Mononuclear cell (primary cell): ENCODE measurements around the gene SLC22A1. TPM values are rescaled to one million over a fixed set of nuclear protein-coding genes. Genes with fewer than 3 reads are reported as not detected.
"Not testable (repeated sequence)": the region's sequence is repeated elsewhere in the genome, so short reads cannot be mapped to it uniquely, and the experiment has no call there.

Source experiments
- H3K27me3 ChIP-seq: 2 replicates; pipeline ENCODE4 v1.6.0; 2011; ENCODE audit warnings: low read length, control low read depth; ENCODE audit not compliant: insufficient read depth
- H3K4me1 ChIP-seq: 2 replicates; pipeline ENCODE4 v1.5.1; 2011; ENCODE audit warnings: mild to moderate bottlenecking, low read length, control low read depth; ENCODE audit not compliant: insufficient read depth
- H3K4me3 ChIP-seq: 2 replicates; pipeline ENCODE4 v1.5.1; 2011; ENCODE audit warnings: mild to moderate bottlenecking, low read length, moderate library complexity
- H3K9me3 ChIP-seq: 2 replicates; pipeline ENCODE4 v1.5.1; 2011; ENCODE audit warnings: low read depth, mild to moderate bottlenecking, control low read depth, low read length
- total RNA-seq: library from RNA; depleted of rRNA; stranded (reverse); fragments of >200 nt; gene quantifications from one replicate; pipeline ENCODE4 v1.2.3, GENCODE V29; 2012

Gene SLC22A1
- total RNA-seq, 1 donor = 0.21 TPM

DNA sequence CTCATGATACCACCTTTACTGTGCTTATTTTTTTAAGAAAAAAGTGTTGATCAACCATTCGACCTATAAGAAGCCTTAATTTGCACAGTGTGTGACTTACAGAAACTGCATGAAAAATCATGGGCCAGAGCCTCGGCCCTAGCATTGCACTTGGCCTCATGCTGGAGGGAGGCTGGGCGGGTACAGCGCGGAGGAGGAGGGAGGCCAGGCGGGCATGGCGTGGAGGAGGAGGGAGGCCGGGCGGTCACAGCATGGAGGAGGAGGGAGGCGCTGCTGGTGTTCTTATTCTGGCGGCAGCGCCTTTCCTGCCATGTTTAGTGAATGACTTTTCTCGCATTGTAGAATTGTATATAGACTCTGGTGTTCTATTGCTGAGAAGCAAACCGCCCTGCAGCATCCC lies 15.6 kb upstream of the SLC22A1 start:
- H3K27me3 ChIP-seq = no peaks in the 10 kb centered on the region
- no peak overlapping the region for H3K4me3 ChIP-seq
- no peaks in the 10 kb centered on the region for H3K9me3 ChIP-seq
- peaks cover 4% of the 10 kb centered on the region for H3K4me1 ChIP-seq

DNA sequence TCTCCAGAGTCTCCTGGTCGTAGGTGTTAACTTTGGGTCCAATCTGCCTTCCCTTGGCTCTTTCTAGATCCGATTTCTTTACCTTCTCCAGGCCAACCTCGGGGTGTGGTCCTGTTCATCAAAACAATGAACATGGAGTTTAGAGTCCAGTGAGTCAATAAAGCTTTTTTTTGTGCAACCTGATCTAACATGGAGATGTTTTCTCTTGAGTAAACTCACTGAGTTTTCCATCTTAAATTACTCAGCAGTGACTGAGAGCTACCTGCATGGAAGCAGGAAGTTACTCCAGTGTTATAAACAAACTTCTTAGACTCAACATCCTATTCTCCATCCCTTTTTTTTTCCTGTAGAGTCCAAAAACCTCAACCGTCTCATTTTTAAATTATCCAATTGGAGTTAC lies 14.9 kb upstream of the SLC22A1 start:
- Histone ChIP-seq H3K27me3 (no peaks in the 10 kb centered on the region), H3K9me3 (no peaks in the 10 kb centered on the region), H3K4me1 (no peaks in the 10 kb centered on the region), H3K4me3 (no peak overlapping the region)

DNA sequence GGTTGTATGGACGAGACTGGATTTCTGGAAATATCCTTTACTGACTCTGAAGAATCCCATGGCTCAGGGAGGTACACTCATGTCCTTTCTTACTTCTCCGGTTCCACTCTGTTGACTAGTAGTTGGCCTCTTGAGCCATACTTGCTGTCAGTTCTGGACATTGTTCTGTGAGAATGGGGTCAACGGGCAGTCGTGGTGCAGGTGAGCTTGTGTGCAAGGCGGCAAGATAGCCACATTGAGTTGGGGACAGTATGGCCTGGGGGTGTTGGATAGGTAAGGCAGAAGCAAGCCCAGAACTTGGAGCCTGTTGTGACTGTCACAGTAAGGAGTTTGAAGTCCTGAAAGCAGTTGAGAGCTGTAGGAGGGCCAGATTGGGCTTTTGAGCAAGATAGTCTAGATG lies 13.5 kb upstream of the SLC22A1 start:
- no peaks in the 10 kb centered on the region for H3K9me3 ChIP-seq
- H3K4me1 ChIP-seq = no peaks in the 10 kb centered on the region
- H3K27me3 ChIP-seq = no peaks in the 10 kb centered on the region
- no peak overlapping the region for H3K4me3 ChIP-seq

DNA sequence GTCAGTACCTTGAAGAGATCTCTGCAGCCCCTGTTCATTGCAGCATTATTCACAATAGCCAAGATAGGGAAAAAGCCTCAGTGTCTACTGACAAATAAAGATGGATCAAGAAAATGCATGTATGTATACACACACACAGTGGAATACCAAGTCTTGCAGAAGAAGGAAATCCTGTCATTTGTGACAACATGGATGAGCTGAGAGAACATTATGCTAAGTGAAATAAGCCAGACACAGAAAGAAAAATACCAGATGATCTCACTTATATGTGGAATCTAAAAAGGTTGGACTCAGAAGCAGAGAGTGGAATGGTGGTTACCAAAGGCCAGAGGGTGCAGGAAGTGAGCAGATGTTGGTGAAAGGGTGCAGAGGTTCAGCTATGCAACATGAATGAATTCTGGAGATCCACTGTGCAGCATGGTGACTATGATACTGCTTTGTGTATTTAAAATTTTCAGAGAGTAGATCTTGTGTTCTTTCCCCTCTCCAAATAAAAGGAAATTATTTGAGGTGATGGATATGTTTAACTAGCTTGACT lies 11.0 kb upstream of the SLC22A1 start:
- Histone ChIP-seq H3K4me3 (no peak overlapping the region), H3K9me3 (no peaks in the 10 kb centered on the region), H3K4me1 (no peaks in the 10 kb centered on the region), H3K27me3 (no peaks in the 10 kb centered on the region)

DNA sequence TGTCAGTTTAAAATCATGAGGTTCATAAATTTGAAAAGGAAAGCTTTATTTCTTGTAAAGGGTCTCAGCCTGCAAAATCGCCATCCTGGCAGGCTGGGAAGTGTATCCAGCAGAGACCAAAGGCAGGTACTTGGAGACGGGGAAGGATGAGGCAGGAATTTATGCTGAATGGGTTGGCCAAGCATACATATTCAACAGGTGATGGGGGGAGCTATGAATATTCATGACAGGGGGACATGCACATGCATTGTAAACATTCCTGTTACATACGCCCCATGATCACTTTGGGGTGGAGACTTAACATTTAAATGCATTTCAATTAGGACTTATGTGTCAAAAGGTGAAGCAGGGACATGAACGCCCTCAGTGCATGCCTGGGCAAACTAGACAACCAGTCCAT lies 9.8 kb upstream of the SLC22A1 start:
- Histone ChIP-seq H3K4me3 (no peak overlapping the region), H3K4me1 (no peaks in the 10 kb centered on the region), H3K27me3 (no peaks in the 10 kb centered on the region), H3K9me3 (no peaks in the 10 kb centered on the region)

DNA sequence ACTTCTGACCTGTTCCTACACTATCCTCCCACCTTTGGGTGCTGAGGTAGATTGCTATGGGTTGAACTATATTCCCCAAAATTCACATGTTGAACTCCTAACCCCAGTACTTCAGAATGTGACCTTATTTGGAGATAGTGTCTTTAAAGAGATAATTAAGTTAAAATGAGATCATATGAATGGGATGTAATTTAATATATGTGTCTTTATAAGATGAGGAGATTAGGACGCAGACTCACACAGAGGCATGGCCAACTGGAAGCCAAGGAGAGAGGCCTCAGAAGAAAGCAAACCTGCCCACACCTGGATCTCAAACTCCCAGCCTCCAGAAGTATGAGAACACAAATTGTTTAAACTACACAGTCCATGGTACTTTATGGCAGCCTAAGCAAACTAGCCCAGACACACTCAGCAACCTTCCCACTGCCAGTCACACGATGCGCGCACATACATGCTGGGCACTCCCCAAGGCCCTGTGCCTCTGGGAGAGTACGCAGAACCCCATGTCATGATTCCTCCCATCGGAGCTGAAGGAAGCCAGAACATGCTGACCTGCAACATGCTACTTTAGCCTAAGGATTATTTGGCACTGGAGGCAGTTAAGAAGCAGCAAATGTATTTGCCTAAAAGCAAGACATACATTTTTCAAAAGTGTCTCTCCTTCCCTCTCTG lies 8.9 kb upstream of the SLC22A1 start:
- Histone ChIP-seq H3K9me3 (no peaks in the 10 kb centered on the region), H3K4me3 (no peak overlapping the region), H3K4me1 (no peaks in the 10 kb centered on the region), H3K27me3 (no peaks in the 10 kb centered on the region)

DNA sequence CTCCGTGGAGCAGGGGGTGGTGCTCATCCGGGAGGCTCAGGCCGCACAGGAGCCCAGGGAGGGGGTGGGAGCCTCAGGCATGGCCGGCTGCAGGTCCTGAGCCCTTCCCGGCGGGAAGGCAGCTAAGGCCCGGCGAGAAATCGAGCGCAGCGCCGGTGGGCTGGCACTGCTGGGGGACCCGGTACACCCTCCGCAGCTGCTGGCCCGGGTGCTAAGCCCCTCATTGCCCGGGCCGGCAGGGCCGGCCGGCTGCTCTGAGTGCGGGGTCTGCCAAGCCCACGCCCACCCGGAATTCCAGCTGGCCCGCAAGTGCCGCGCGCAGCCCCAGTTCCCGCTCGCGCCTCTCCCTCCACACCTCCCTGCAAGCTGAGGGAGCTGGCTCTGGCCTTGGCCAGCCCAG lies 7.1 kb upstream of the SLC22A1 start:
- not testable (repeated sequence) for H3K4me1 ChIP-seq, H3K9me3 ChIP-seq, H3K4me3 ChIP-seq, H3K27me3 ChIP-seq

DNA sequence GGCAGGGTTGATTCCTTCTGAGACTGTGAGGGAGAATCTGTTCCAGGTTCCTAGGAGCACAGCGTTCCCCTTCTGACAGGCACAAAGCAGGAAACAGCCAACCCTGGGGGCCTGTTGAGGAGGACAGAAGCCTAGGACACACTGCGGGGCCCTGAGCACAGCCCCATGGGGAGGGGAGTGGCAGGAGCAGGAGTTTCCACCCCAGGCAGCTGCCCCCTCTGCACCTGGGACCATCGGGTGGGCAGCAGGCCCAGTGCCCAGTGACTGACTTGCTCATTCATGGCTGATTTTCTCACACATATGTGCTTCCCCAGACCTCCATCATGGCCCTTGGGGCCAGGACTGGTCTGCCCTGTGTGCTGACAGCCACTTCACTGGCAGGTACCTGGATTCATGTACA lies 6.2 kb upstream of the SLC22A1 start:
- no peaks in the 10 kb centered on the region for H3K4me1 ChIP-seq
- no peaks in the 10 kb centered on the region for H3K27me3 ChIP-seq
- no peaks in the 10 kb centered on the region for H3K9me3 ChIP-seq
- no peak overlapping the region for H3K4me3 ChIP-seq

DNA sequence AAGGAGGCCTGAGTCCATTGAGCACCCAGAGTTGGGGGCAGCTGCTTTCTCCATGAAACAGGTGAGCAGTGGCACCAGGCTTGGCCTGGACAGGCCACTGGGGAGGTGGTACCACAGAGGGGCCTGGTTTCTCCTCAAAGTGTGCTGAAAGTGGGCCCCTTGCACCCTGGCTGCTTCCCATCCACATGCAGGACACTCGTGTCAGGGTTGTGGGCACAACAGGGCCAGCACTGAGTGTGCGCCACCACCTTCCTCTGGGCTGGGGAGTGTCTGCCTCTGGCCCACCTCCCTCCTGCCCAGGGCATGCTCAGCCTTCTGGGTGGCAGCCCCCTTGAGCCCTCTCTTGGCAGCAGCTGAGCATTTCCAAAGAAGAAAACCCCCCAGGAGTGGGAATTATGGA lies 5.2 kb upstream of the SLC22A1 start:
- Histone ChIP-seq H3K9me3 (no peaks in the 10 kb centered on the region), H3K4me3 (no peak overlapping the region), H3K4me1 (no peaks in the 10 kb centered on the region), H3K27me3 (no peaks in the 10 kb centered on the region)

DNA sequence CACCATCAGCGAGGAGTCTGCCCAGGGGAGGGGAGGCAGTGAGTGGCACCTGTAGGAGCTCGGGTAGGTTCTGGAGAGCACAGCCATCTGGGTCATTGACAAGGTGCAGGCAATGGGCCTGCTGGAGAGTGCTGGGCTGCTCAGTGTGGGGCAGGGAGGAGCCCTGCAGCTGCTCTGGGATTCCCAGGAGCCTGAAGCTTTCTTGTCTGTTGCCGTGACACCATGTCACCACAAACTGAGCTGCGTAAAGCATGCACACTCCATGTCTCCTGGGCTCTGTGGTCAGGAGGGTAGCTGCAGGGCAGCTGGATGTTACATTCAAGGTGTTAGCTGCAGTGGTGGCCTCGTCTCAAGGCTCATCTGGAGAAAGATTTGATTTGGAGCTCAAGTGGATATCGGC lies 4.5 kb upstream of the SLC22A1 start:
- H3K9me3 ChIP-seq = no peaks in the 10 kb centered on the region
- H3K27me3 ChIP-seq = no peaks in the 10 kb centered on the region
- H3K4me3 ChIP-seq = no peak overlapping the region
- H3K4me1 ChIP-seq = no peaks in the 10 kb centered on the region

DNA sequence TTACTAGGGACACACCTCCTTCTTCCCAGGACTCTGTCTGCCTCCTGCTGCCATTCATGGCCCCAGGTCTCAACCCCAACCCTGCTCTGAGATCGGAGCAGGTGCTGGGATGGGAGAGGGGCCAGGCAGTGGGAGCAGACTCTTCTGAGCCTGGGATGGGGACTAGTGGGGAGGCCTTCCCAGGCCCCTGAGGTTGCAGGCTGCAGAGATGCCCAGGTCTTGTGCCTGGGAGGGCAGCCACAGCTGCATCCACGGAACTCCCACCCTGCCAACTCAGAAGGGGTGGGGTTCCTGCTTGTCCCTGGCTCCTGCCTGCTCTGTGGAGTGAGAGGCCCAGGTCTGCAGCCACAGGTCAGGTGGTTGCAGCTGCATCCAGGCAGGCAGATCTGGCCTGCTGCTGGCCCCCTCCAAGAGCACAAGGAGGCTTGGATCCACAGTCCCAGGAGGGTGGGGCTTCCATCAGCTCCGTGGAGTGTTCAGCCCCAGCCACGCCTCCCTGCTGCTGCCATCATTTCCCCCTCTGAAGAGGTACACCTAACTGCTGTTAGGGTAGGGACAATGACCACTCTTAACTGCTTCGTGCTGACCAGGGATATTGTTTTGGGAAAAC lies 2.9 kb upstream of the SLC22A1 start:
- Histone ChIP-seq H3K4me1 (no peaks in the 10 kb centered on the region), H3K27me3 (no peaks in the 10 kb centered on the region), H3K9me3 (no peaks in the 10 kb centered on the region), H3K4me3 (no peak overlapping the region)

DNA sequence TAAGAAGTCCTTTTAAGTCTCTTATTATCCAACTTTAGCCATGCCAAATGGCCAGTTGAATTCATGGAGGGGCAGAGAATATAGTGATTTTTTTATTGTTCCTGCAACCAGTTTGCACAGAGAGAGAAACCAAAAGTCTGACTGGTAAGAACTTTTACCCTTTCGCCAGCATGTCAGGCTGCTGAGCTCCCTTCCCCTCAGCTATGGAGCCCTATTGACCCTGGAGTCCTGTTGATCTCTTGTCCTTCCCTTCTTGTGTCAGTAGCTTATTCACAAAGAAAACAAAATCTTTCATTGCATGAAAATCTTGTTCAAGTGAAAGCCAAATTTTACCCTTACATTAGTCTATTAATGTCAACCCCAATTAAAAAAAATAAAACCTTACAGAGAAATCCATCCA lies 1.5 kb upstream of the SLC22A1 start:
- Histone ChIP-seq H3K27me3 (no peaks in the 10 kb centered on the region), H3K9me3 (no peaks in the 10 kb centered on the region), H3K4me1 (no peaks in the 10 kb centered on the region), H3K4me3 (no peak overlapping the region)

DNA sequence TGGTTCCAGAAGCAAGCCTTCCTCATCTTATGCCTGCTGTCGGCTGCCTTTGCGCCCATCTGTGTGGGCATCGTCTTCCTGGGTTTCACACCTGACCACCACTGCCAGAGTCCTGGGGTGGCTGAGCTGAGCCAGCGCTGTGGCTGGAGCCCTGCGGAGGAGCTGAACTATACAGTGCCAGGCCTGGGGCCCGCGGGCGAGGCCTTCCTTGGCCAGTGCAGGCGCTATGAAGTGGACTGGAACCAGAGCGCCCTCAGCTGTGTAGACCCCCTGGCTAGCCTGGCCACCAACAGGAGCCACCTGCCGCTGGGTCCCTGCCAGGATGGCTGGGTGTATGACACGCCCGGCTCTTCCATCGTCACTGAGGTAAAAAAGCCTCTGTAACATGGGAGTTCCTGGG lies 366 bp downstream of the SLC22A1 start:
- H3K4me3 ChIP-seq = no peak overlapping the region
- no peaks in the 10 kb centered on the region for H3K27me3 ChIP-seq
- no peaks in the 10 kb centered on the region for H3K4me1 ChIP-seq
- H3K9me3 ChIP-seq = no peaks in the 10 kb centered on the region

DNA sequence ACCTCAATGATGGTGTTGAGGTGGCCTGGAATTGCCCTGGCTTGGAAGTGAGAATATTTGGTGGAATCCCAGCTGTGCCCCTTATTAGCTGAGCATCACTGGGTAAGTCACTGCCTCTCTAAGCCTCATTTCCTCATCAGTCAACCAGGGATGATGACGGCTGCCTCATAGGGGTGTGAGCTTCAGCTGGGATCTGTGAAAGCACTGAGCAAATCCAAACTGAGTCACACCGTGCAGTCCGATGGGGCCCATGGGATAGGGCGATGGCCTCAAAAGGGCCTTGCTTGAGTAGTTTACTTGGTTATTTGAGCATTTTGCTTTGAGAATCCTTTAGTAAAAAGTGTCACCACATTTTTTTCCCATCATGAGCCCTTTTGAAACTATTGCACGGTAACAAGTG lies 1.1 kb downstream of the SLC22A1 start:
- H3K27me3 ChIP-seq = no peaks in the 10 kb centered on the region
- no peak overlapping the region for H3K4me3 ChIP-seq
- H3K4me1 ChIP-seq = no peaks in the 10 kb centered on the region
- no peaks in the 10 kb centered on the region for H3K9me3 ChIP-seq

DNA sequence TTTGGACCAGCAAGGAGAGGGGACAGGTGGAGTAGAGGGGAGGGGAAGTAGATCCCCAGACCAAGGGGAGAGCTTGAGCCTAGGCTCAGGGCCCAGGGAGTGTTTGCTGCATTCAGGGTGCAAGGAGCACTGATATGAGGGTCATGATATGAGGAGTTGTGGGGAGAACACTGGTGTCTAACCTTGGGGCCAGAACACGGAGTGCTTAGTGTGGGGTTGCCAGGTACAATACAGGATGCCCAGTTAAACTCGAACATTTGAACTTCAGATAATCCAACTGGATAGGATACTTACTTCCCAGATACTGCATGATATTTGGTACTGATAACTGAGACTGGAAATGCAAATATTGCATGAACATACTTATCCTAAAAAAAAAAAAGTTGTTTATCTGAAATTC lies 2.4 kb downstream of the SLC22A1 start:
- no peaks in the 10 kb centered on the region for H3K27me3 ChIP-seq
- no peaks in the 10 kb centered on the region for H3K4me1 ChIP-seq
- no peaks in the 10 kb centered on the region for H3K9me3 ChIP-seq
- H3K4me3 ChIP-seq = no peak overlapping the region

DNA sequence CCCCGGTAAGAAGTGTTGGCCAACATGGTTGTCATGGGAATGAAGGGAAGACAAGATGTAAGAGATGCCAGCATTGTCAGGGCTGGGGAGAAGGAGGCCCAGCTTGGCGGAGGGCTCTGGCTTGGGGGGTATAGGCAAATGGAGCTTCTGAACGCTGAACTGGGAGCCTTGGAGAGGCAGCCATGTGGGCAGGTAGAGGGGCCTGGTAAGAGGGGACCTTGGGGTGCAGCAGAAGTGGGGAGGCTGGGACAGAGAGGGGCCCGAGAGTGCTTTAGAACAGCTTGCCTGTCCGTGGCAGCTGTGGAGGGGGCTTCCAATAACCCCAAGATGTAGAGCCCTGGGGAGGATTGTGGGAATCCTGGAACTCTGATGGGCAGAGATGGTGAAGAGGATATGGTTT lies 3.0 kb downstream of the SLC22A1 start:
- H3K4me1 ChIP-seq = no peaks in the 10 kb centered on the region
- no peaks in the 10 kb centered on the region for H3K9me3 ChIP-seq
- no peak overlapping the region for H3K4me3 ChIP-seq
- no peaks in the 10 kb centered on the region for H3K27me3 ChIP-seq
